ENCODE data around the gene GBX2. TPM values are rescaled to one million over a fixed set of nuclear protein-coding genes. Genes with fewer than 3 reads are reported as not detected.

GBX2 gene
- total and polyA plus RNA-seq, 12 donors = 0.12 to 0.22 (median 0.15) TPM; not detected in 7

DNA sequence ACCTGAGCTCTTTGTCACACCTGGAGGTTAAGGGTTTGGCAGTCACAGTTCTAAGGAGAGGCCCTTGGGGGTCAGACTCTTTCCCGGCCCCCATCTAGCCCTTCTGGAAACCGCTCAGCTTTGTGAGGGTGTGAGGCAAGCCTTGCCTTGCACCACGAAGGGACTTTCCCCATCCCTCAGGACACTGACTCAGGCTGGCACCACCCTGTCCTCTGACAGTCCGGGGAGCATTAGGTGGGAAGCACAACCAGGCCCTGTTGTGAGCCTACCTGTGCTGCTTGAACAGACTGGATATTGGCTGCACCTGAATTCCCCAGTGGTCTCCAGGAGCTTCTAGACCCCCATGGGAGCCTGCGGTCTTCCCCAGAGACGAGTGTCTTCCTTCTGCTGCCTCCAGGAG, 47.0 kb upstream of the GBX2 start:
- Histone ChIP-seq H3K36me3 (peaks cover 0 to 4% (median 0%) of the 10 kb centered on the region in 9 donors), H3K9me3 (no peaks in the 10 kb centered on the region), H3K27me3 (peaks cover 0 to 40% (median 20%) of the 10 kb centered on the region in 7 donors), H3K4me1 (peaks cover 0 to 7% (median 0%) of the 10 kb centered on the region in 9 donors), H3K27ac (no peak overlapping the region), H3K4me3 (no peak overlapping the region)
- WGBS, 2 donors = 84 to 85% methylated on average over 6 of the region's 6 CpGs
- ATAC-seq (no peak), DNase-seq (no peak)
- TF ChIP-seq, protein P1, sequence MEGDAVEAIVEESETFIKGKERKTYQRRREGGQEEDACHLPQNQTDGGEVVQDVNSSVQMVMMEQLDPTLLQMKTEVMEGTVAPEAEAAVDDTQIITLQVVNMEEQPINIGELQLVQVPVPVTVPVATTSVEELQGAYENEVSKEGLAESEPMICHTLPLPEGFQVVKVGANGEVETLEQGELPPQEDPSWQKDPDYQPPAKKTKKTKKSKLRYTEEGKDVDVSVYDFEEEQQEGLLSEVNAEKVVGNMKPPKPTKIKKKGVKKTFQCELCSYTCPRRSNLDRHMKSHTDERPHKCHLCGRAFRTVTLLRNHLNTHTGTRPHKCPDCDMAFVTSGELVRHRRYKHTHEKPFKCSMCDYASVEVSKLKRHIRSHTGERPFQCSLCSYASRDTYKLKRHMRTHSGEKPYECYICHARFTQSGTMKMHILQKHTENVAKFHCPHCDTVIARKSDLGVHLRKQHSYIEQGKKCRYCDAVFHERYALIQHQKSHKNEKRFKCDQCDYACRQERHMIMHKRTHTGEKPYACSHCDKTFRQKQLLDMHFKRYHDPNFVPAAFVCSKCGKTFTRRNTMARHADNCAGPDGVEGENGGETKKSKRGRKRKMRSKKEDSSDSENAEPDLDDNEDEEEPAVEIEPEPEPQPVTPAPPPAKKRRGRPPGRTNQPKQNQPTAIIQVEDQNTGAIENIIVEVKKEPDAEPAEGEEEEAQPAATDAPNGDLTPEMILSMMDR (IDR thresholded peaks at IDR 0.05) = no peak
- intact Hi-C loops (cut with DNase I) = no loop called here

DNA sequence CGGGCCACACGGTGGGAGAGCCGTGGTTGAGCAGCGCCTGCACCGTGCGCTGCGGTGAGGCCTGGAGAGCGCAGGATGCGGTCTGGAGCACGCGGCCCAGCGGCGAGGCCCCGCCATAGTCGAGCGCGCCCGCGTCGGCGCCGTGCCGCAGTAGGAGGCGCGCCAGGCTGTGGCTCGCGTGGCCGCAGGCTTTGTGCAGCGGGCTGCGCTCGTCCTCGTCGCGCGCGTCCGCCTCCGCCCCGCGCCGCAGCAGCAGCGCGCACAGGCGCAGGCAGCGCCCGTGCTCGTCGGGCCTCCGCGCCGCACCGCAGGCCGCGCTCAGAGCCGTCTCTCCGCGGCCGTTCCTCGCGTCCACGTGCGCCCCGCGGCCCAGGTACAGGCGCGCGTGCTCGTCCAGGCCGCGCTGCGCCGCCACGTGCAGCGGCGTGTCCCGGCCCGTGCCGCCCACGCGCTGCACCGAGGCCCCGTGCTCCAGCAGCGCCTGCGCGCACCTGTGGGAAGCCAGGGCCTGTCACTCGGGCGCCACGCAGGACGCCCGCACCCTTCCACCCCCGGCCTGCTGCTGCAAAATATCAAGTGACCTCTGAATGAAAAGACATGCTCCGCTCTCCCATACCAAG, 46.3 kb upstream of the GBX2 start:
- H3K36me3 ChIP-seq = peaks cover 0 to 4% (median 0%) of the 10 kb centered on the region in 9 donors
- H3K4me1 ChIP-seq = peaks cover 0 to 7% (median 0%) of the 10 kb centered on the region in 9 donors
- intact Hi-C loops (cut with DNase I) = no loop called here
- no peak overlapping the region for H3K27ac ChIP-seq
- ATAC-seq (no peak), DNase-seq (no peak)
- TF ChIP-seq, protein P1 (IDR thresholded peaks at IDR 0.05) = no peak
- peaks cover 0 to 40% (median 20%) of the 10 kb centered on the region in 7 donors for H3K27me3 ChIP-seq
- no peaks in the 10 kb centered on the region for H3K9me3 ChIP-seq
- WGBS, 2 donors = 30 to 39% methylated on average over 92 of the region's 92 CpGs
- no peak overlapping the region for H3K4me3 ChIP-seq

GRCh38 chr2:236211296-236211695, 43.1 kb upstream of the GBX2 start:
- WGBS, 2 donors = 91 to 92% methylated on average over 25 of the region's 25 CpGs
- Histone ChIP-seq H3K4me1 (no peaks in the 10 kb centered on the region), H3K9me3 (peaks cover 0 to 7% (median 0%) of the 10 kb centered on the region in 11 donors), H3K27ac (no peak overlapping the region), H3K36me3 (peaks cover 0 to 4% (median 0%) of the 10 kb centered on the region in 9 donors), H3K4me3 (no peak overlapping the region), H3K27me3 (peaks cover 0 to 32% (median 15%) of the 10 kb centered on the region in 7 donors)
- DNase-seq = no peak
- intact Hi-C loops (cut with DNase I) = no loop called here
- TF ChIP-seq, protein P1 (IDR thresholded peaks at IDR 0.05) = no peak
- no peak for ATAC-seq

DNA sequence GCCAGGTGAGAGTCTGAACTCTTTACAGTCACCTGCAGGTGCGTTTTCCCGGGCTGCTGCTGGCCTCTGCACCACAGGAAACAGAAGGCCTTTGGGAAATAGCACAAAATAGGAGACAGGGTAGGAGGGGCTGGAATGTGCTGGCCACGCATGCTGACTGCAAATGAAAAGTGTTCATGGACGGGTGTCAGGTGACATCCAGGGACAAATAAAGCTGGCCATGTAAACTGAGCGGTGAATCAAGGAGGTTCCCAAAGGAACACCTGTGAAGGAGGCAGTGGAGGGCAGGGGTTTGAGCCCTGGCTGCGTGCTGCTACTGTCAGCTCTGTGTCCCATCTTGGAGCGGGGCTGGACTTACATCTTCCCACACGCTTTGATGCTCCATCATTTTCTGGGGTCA, 42.4 kb upstream of the GBX2 start:
- Histone ChIP-seq H3K9me3 (peaks cover 0 to 14% (median 0%) of the 10 kb centered on the region in 11 donors), H3K4me1 (no peaks in the 10 kb centered on the region), H3K27me3 (peaks cover 0 to 24% (median 10%) of the 10 kb centered on the region in 7 donors), H3K4me3 (no peak overlapping the region), H3K36me3 (peaks cover 0 to 6% (median 0%) of the 10 kb centered on the region in 9 donors), H3K27ac (no peak overlapping the region)
- 80 to 90% methylated on average over 8 of the region's 8 CpGs for WGBS, 2 donors
- DNase-seq = no peak
- TF ChIP-seq, protein P1 (IDR thresholded peaks at IDR 0.05) = no peak
- ATAC-seq = no peak
- intact Hi-C loops (cut with DNase I) = no loop called here
